Measurements from ENCODE around the gene ITIH3. TPM values are rescaled to one million over a fixed set of nuclear protein-coding genes. Genes with fewer than 3 reads are reported as not detected.
A peak's percentile ranks its signal among the peaks of the same experiment; 100 is the strongest.

ITIH3 gene
- total and polyA plus RNA-seq, 10 of the 15 experiments (the other 5 are each of a cell fraction or from before 2014, with no cell fraction given), result 0.07 to 0.17 (median 0.15) TPM; not detected in 7

GRCh38 chr3:52838561-52839267 is 44.1 kb downstream of the ITIH3 start:
- in situ Hi-C loops (cut with MboI) (no loop called here), intact Hi-C loops (cut with micrococcal nuclease; ENCODE audit: unreplicated experiment) (no loop called here)
- H3K79me2 ChIP-seq (ENCODE audit: control insufficient read depth, insufficient read depth, low read length), result no peaks in the 10 kb centered on the region
- 63% methylated on average over 8 of the region's 8 CpGs for WGBS (ENCODE audit: insufficient coverage, insufficient replicate concordance, low lambda C conversion rate, missing lambda C conversion rate)
- no peak overlapping the region for H3K27ac ChIP-seq (ENCODE audit: control insufficient read depth, insufficient read depth)
- POLR2A ChIA-PET, result no interaction called here
- no peaks in the 10 kb centered on the region; the same call in 1 of the 2 replicates for H3K4me1 ChIP-seq (ENCODE audit: control insufficient read depth, insufficient read depth, low read length)
- SMC1A ChIA-PET (ENCODE audit: uncharacterized antibody, unreplicated experiment), result interaction anchor here (0.6 to 1.9 kb wide), 4 partner anchors 58 to 96 kb away, joined by 3 to 6 read pairs (median 4); no protein-coding TSS in a partner anchor
- FAIRE-seq (no peak), DNase-seq (ENCODE audit: low read depth, low spot score) (no peak), ATAC-seq (peak; percentile 45; the same call in 2 of the 3 replicates)
- H3K4me2 ChIP-seq (ENCODE audit: control insufficient read depth, insufficient read depth), result no peak overlapping the region
- H3K9ac ChIP-seq (ENCODE audit: control insufficient read depth, insufficient read depth, low read length), result no peak overlapping the region
- H2AFZ ChIP-seq (ENCODE audit: control insufficient read depth, low read depth, low read length), result no peak overlapping the region
- H3K9me3 ChIP-seq (replicated peaks; ENCODE audit: control insufficient read depth, insufficient read depth, low read length), result no peaks in the 10 kb centered on the region
- CTCF ChIA-PET, result interaction anchor here (0.8 to 2.4 kb wide), 7 partner anchors 7 to 96 kb away, joined by 3 to 11 read pairs (median 3); no protein-coding TSS in a partner anchor
- H3K36me3 ChIP-seq (ENCODE audit: control insufficient read depth in 2 of 2, insufficient read depth in 2 of 2, low read length in 1 of 2), result peaks cover 6 to 9% of the 10 kb centered on the region in 2 experiments; a peak in 3 of 4 replicates
- H4K20me1 ChIP-seq (ENCODE audit: control insufficient read depth, insufficient read depth), result no peaks in the 10 kb centered on the region
- TF ChIP-seq CTCF (IDR thresholded peaks at IDR 0.05 in 2 of 3, conservative IDR thresholded peaks at IDR 0.05 in 1 of 3; ENCODE audit: control insufficient read depth in 2 of 3, extremely low read depth in 1 of 3, insufficient read depth in 1 of 3, low read depth in 3 of 3, low read length in 3 of 3), result no peak
- TF ChIP-seq IKZF1 (conservative IDR thresholded peaks at IDR 0.05), result 0 out of 2 replicates have a peak, but pooled peaks have one; percentile 11
- no TSS peak for BruUV-seq (replicated peaks)
- no peaks in the 10 kb centered on the region for H3K27me3 ChIP-seq (replicated peaks in 1 of 2; ENCODE audit: control insufficient read depth in 2 of 2, insufficient read depth in 2 of 2, low read length in 1 of 2)
- H3K4me3 ChIP-seq, result no peak overlapping the region
- RAD21 ChIA-PET (ENCODE audit: unreplicated experiment), result interaction anchor here (1.4 kb wide), 1 partner anchor 9 kb away, joined by 4 read pairs; no protein-coding TSS in a partner anchor

- ChIA-PET CTCF (interaction anchor here (0.6 to 2.4 kb wide), 6 partner anchors 10 to 96 kb away, joined by 3 to 11 read pairs (median 3); no protein-coding TSS in a partner anchor), RAD21 (ENCODE audit: unreplicated experiment) (no interaction called here), POLR2A (interaction anchor here (0.6 kb wide), 1 partner anchor 305 kb away, joined by 3 read pairs; no protein-coding TSS in a partner anchor), SMC1A (ENCODE audit: uncharacterized antibody, unreplicated experiment) (interaction anchor here (1.0 kb wide), 2 partner anchors 59 to 70 kb away, joined by 3 to 5 read pairs; no protein-coding TSS in a partner anchor)
- ATAC-seq, result no peak
- BruUV-seq (replicated peaks), result no TSS peak
- no peak overlapping the region for H2AFZ ChIP-seq (ENCODE audit: control insufficient read depth, low read depth, low read length)
- intact Hi-C loops (cut with micrococcal nuclease; ENCODE audit: unreplicated experiment), result no loop called here
- no peaks in the 10 kb centered on the region for H3K27me3 ChIP-seq (replicated peaks in 1 of 2; ENCODE audit: control insufficient read depth in 2 of 2, insufficient read depth in 2 of 2, low read length in 1 of 2)
- no peak for DNase-seq (ENCODE audit: low read depth, low spot score)
- no peak overlapping the region for H3K4me3 ChIP-seq
- peaks cover 6 to 9% of the 10 kb centered on the region in 2 experiments; a peak in 3 of 4 replicates for H3K36me3 ChIP-seq (ENCODE audit: control insufficient read depth in 2 of 2, insufficient read depth in 2 of 2, low read length in 1 of 2)
- in situ Hi-C loops (cut with MboI), result no loop called here
- H3K9ac ChIP-seq (ENCODE audit: control insufficient read depth, insufficient read depth, low read length), result no peak overlapping the region
- H3K27ac ChIP-seq (ENCODE audit: control insufficient read depth, insufficient read depth), result no peak overlapping the region
- no peak overlapping the region for H3K4me2 ChIP-seq (ENCODE audit: control insufficient read depth, insufficient read depth)
- H3K9me3 ChIP-seq (replicated peaks; ENCODE audit: control insufficient read depth, insufficient read depth, low read length), result no peaks in the 10 kb centered on the region
- no peak for FAIRE-seq
- no peaks in the 10 kb centered on the region for H4K20me1 ChIP-seq (ENCODE audit: control insufficient read depth, insufficient read depth)
- H3K4me1 ChIP-seq (ENCODE audit: control insufficient read depth, insufficient read depth, low read length), result no peaks in the 10 kb centered on the region; the same call in 1 of the 2 replicates
- no peaks in the 10 kb centered on the region for H3K79me2 ChIP-seq (ENCODE audit: control insufficient read depth, insufficient read depth, low read length)
- 100% methylated on average over 2 of the region's 2 CpGs for WGBS (ENCODE audit: insufficient coverage, insufficient replicate concordance, low lambda C conversion rate, missing lambda C conversion rate)
- TF ChIP-seq SIX5 (IDR thresholded peaks at IDR 0.05; ENCODE audit: low read depth, low read length, severe bottlenecking) (no peak), ZNF207 (IDR thresholded peaks at IDR 0.05; ENCODE audit: borderline replicate concordance) (no peak), SMC3 (IDR thresholded peaks at IDR 0.05; ENCODE audit: borderline replicate concordance, low read length) (no peak), ZNF217 (IDR thresholded peaks at IDR 0.05) (no peak), RELB (IDR thresholded peaks at IDR 0.05; ENCODE audit: low read depth) (no peak), JUND (IDR thresholded peaks at IDR 0.05; ENCODE audit: low read depth, low read length) (no peak), ESRRA (IDR thresholded peaks at IDR 0.05; ENCODE audit: low read length) (no peak), NBN (IDR thresholded peaks at IDR 0.05) (no peak), HSF1 (IDR thresholded peaks at IDR 0.05; ENCODE audit: low read depth, low read length) (no peak)
These were observed 44.6 kb downstream of the ITIH3 start for GRCh38 chr3:52839268-52839575.
